ENCODE data around the gene DNAJB13. TPM values are rescaled to one million over a fixed set of nuclear protein-coding genes. Genes with fewer than 3 reads are reported as not detected.

DNAJB13 gene
- total RNA-seq, 1 experiment from 2014 or later = not detected

GRCh38 chr11:73965764-73966121, 14.9 kb downstream of the DNAJB13 start:
- H3K4me1 Mint-ChIP-seq = peaks cover 6 to 14% of the 10 kb centered on the region in 2 experiments

More at GRCh38 chr11:73965764-73966121, 14.9 kb downstream of the DNAJB13 start:
- Histone ChIP-seq H3K14ac (ENCODE audit: insufficient read depth, low read length) (no peak overlapping the region), H3K79me2 (ENCODE audit: insufficient read depth, low read length) (no peaks in the 10 kb centered on the region), H4K5ac (ENCODE audit: insufficient read length, low read depth, low read length) (no peak overlapping the region), H2BK15ac (ENCODE audit: low read depth, low read length) (no peak overlapping the region), H3T11ph (ENCODE audit: low read length) (no peak overlapping the region), H3K23me2 (ENCODE audit: insufficient read length, low read depth, low read length, poor library complexity, severe bottlenecking) (no peaks in the 10 kb centered on the region), H3K4me1 (ENCODE audit: insufficient read depth, low read length) (no peaks in the 10 kb centered on the region), H4K91ac (ENCODE audit: insufficient read length, low read depth, low read length) (no peak overlapping the region), H2BK5ac (ENCODE audit: insufficient read length, low read length) (no peak overlapping the region), H2AK5ac (ENCODE audit: insufficient read length, low read length) (no peak overlapping the region), H3K4ac (ENCODE audit: low read depth, low read length) (no peak overlapping the region), H2BK12ac (ENCODE audit: insufficient read length, low read depth, low read length) (no peak overlapping the region), H3K4me2 (ENCODE audit: insufficient read depth, insufficient read length, low read length) (no peak overlapping the region), H3K9me3 (ENCODE audit: control insufficient read depth, low read depth, low read length) (no peaks in the 10 kb centered on the region), H2AFZ (ENCODE audit: low read length) (no peak overlapping the region), H3K23ac (ENCODE audit: insufficient read length, low read depth, low read length) (no peak overlapping the region), H3K79me1 (ENCODE audit: insufficient read depth, low read depth, low read length, poor library complexity, severe bottlenecking) (no peaks in the 10 kb centered on the region), H3K27me3 (ENCODE audit: insufficient read depth, low read length) (no peaks in the 10 kb centered on the region), H3K9ac (ENCODE audit: extremely low read depth, insufficient read length, low read length) (no peak overlapping the region), H4K20me1 (ENCODE audit: control insufficient read depth, insufficient read depth, insufficient read length) (no peaks in the 10 kb centered on the region), H3K56ac (ENCODE audit: insufficient read length, low read depth, low read length) (no peak overlapping the region), H3K18ac (ENCODE audit: insufficient read length, low read depth, low read length) (no peak overlapping the region), H3K27ac (ENCODE audit: insufficient read length, low read depth, low read length) (no peak overlapping the region), H2BK120ac (ENCODE audit: low read depth, low read length, poor library complexity, severe bottlenecking) (no peak overlapping the region), H2BK20ac (ENCODE audit: low read depth, low read length, poor library complexity, severe bottlenecking) (no peak overlapping the region), H4K8ac (replicated peaks; ENCODE audit: insufficient read length, low read depth, low read length) (no peak overlapping the region)
- no peak for DNase-seq
- no peak for TF ChIP-seq CTCF (conservative IDR thresholded peaks at IDR 0.05)
- Mint-ChIP-seq H3K4me3 (no peak overlapping the region), H3K27me3 (ENCODE audit: low read depth) (peaks cover 4% of the 10 kb centered on the region), H3K27ac (no peak overlapping the region), H3K9me3 (peaks cover 0 to 2% of the 10 kb centered on the region in 2 experiments; a peak in 1 of 5 replicates), H3K36me3 (ENCODE audit: insufficient read depth in 1 of 3, low read depth in 3 of 3) (no peaks in the 10 kb centered on the region)
- WGBS (ENCODE audit: extremely low coverage, insufficient read length, low lambda C conversion rate) = no CpG with 5 or more reads among the region's 2 CpGs

Data from H9 (cell line).